ENCODE measurements around the gene LURAP1L.

The LURAP1L gene, protein sequence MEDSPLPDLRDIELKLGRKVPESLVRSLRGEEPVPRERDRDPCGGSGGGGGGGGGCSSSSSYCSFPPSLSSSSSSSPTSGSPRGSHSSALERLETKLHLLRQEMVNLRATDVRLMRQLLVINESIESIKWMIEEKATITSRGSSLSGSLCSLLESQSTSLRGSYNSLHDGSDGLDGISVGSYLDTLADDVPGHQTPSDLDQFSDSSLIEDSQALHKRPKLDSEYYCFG
- total RNA-seq = 0 reads per million in 2 experiments

DNA sequence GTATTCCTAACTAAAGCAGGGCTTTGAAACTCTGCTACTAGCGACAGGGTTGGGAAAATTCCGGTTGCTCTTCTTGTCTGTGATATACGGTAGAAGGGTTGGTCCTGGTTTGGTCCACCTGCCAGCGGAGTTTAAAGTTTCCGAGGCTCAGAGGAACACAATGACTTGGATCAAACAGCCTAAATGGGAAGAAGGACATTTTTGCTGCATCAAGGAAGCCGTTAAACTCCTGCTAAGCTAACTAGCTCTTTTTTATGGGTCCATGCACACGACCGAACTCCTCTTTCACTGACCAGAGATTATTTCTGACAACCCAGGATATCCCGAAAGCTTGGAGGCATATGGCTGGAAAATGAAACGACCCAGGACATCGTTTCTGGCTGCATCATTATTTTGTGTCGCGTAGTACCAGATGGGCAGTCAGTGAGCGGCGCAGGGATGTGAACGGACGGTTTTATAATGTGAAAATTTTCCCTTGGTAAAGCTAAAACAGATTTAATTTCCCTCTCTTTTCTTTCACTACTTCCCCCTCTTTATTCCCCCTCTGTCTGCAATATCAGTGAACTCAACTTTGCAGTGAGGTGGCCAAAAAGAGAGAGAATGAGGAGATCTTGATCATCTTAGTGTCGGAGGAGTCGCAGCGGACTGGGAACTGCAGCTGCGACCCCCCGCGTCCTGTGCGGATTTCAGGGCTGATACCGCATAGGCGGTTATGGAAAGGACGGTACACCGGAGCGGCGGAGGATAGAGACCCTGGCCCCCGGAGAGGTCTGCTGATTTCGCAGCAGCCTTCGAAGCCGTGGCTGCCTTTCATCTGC is at the start of gene LURAP1L:
LURAP1L (plus strand) TSS at position 160 of the 818 bp plus-strand sequence. CDS start 696 bp downstream, outside the sequence.
- no peak for DNase-seq (ENCODE audit: low read depth)

DNA sequence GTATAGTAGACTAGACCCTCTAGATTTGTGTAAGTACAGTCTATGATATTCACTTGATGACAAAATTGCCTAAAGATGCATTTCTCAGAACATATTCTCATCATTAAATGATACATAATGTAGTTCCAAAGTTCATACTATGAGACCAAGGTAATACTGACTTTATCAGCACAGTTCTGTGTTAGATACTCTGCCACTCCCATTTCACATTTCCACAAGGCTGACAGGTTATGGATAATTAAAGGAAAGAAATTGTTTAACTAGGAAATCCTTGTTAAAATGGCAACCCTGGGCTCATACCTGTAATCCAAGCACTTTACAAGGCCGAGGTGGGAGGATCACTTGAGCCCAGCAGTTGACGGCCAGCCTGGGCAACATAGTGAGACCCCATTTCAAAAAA is 48.0 kb upstream of the LURAP1L start:
- DNase-seq (ENCODE audit: low read depth) = no peak

DNA sequence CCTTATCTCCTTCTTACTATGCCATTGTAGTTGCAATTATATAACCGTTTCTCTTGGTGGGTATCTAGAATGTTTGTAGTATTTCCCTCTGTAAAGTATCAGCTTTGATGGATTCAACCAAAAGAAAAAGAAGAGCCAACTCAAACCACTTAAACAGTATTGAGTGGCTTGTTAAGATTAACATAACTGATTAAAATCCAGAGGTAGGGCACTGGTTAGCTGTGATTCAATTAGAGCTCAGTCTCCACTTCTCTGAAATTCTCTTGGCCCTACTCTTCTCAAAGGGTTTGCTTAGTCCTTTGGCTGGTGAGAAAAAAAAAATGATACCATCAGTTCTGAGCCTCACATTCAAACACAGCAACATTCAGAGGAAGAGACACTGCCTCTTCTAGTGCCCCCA is 44.6 kb upstream of the LURAP1L start:
- DNase-seq (ENCODE audit: low read depth) = no peak

DNA sequence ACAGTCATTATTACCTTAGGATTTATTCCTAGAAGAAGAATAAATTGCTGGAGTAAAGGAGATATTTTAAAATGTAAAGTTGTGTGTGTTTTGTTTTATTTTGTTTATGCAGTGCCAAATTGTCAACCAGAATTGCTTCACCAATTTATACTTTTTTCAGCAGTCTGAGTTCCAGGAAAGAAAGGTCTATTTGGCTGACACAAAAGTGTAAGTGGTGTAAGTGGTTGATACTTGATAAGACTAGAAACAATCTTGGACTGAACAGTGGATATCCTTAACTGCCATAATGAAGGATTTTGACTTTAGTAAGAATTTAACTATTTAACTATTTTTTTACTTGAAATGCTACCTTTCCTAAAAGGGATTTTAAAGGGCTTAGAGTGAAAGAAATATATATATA is 43.9 kb upstream of the LURAP1L start:
- DNase-seq (ENCODE audit: low read depth) = no peak

DNA sequence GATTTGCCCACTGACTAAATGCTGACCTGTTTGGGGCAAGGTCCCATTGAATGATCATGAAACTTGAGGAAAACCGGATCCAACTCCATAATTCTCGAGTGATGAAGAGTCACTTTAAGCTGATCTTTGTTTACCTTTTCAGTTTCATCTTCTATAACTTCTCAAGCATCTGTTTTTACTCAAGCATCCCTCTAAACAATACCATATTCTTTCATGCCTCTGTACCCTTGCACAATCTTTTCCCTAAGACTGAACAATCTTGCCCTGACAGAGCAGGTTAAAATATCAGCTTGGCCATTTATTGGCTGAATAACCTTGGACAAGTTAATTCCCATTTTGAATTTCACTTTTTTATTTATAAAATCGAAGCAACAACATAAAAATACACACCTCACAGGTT is 41.8 kb upstream of the LURAP1L start:
- DNase-seq (ENCODE audit: low read depth) = no peak

DNA sequence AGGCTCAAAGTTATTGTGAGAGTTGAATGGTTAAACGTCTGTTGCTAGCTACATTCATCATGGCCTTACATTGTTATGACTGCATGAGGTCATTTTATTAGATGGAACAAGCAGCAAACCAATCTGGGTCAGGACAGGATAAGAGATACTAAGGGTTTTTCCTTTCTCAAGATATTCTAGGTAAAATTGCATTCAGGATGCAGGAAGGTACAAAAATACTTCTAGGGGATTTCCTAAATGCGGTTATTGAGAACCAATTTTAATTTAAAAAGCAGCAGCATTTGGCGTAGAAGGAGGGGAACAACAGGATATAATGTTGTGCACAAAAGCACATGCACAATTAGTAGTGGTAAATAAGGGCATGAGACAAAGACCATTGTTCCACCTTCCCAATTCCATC is 39.2 kb upstream of the LURAP1L start:
- DNase-seq (ENCODE audit: low read depth) = no peak

DNA sequence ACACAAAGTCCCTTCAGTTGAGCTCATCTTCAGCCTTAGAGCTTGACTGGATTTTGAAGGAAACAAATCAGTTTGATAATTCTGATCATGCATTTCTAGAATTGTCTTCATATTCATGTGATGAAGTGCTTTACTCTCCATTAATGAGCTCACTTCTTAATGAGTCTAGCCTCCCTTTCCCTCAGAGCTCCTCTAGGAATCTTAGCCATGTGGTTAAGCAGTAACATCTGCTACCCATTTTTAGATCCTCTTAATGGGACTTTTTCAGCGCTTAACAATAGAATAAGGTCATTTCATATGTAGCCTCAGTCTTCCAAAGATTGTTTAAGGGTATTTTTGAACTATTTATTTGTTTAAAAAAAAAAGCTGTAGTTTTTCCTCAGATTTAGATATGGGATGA is 36.9 kb upstream of the LURAP1L start:
- DNase-seq (ENCODE audit: low read depth) = no peak

DNA sequence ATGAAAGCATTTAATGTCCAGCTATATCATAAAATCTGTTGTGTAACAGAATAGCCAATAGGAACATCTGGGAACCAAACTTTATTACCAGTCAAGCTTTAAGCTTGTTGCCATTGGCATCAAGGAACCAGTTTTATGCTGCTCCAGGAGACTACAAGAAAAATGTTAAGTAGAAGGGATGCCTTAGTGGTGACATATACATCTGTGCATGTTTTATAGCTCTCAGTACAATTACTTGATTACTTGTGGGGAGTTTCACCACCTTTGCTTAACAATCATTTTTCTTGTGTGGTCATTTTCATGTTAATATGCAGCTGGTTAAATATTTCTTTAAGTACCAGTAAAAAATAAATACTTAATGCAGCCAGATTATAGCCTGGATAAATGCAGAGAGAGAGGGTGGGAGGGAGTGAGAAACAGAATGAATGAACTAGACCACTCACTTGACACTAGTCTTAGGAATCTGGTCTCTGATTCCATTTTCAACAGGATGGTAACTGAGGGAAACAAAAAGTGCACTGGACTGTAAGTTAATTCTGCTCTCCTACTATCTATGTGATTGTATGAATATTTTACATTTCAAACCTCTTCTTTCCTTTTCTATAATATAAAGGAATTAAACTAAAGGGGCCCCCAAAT is 35.7 kb upstream of the LURAP1L start:
- no peak for DNase-seq (ENCODE audit: low read depth)

DNA sequence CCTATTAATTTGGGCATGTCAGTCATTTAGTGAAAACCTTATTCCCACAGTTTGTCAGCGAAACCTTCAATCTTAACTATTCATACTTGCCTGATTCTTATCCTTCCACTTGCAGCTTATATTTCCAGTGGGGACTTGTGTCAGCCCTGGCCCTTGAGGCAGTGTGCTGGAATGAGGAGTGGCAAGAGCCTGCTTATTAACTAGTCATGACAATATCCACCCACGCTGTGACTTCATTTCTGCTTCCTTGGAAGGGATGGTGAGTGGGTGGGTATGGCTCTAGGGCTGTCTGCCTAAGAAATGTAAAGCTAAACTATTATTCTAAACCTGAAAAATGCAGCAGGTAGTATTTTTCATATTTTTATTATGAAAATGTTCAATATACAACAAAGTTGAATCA is 34.0 kb upstream of the LURAP1L start:
- DNase-seq (ENCODE audit: low read depth) = no peak

DNA sequence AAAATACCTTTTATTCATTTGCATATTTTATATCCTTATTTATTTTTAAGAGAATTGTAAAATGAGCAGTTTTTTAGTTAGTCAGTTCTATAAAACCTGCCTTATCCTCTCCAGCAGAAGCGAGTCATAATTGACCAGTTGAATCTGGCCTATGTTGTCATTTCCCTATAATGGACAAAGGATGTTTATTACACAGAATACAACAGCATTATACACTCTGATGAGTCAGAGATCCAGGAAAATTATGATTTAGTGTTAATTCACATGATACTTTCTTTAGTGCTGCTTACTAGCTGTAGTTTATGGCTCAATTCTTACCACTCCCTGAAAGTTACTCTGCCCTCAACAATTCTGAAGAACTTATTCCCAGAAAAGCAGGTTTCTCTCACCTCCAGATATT is 26.8 kb upstream of the LURAP1L start:
- DNase-seq (ENCODE audit: low read depth) = no peak

DNA sequence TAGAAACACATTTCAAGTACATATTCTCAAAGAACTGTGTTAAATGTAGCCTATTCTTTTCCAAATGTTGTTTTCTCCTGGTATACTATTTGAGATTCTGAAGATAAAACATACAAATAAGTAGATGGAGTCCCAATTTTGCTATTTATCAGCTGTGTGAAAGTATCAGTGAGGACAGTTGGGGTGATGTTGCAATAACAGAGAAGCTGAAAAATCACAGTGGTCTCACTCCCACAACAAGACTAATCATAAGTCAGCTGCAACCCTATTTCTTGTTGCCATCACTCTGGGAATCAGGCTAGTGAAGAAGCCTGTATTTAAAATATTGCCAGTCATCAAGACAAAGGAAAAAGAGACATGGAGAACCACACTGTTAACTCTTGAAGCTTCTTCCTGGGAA is 25.9 kb upstream of the LURAP1L start:
- DNase-seq (ENCODE audit: low read depth) = no peak

DNA sequence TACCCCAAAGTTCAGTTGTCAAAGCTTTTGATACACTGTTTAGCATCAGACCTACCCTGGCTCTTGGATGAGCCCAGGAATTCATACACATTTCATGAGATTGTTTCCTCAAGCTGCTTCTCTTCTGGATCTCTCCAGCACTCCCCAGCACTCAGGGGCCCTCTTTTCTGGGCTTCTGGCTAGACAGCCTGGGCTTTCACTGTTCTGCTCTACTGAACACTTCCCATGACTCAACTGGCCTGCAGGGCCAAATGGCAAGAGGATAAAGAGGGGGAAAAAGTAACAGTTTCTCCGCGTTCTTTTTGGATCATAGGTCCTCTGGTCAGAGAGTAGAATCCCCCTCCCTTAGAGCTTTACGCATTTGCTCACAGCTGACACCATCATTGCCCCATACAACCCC is 20.9 kb upstream of the LURAP1L start:
- no peak for DNase-seq (ENCODE audit: low read depth)

DNA sequence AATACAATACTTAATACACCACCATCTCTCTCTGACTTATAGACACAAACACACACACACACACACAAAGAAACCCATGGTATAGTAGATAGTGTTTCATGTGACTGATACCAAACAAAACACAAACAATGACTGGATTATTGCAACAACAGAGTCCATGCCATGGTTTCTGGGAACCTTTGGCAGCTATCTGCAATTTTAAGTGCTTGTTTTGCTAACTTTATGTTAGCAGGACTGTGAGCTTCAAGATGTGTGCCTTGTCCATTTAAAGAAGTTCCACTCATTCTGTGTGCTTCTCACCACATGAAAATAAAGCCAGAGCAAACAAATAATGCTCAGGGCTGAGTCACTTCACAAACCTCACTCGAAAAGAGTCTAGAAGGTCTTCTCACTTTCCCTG is 15.1 kb upstream of the LURAP1L start:
- no peak for DNase-seq (ENCODE audit: low read depth)

DNA sequence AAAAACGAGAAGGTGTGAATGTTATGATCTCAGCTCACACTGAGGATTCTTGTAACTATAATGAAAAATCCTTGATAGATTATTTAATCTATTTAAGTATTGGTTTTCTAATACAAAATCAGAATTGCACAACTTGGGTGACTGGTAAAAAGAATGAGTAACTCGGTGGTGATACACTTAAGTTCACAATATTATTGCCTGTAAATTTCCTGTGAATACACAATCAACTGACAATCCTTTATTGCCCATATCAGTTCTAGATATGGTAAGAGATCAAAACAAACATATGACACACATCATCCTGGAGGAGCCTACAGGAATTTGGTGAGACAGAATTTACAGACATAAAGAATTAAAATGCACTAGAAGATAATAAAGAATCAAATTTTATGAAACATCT is 14.1 kb upstream of the LURAP1L start:
- DNase-seq (ENCODE audit: low read depth) = no peak

DNA sequence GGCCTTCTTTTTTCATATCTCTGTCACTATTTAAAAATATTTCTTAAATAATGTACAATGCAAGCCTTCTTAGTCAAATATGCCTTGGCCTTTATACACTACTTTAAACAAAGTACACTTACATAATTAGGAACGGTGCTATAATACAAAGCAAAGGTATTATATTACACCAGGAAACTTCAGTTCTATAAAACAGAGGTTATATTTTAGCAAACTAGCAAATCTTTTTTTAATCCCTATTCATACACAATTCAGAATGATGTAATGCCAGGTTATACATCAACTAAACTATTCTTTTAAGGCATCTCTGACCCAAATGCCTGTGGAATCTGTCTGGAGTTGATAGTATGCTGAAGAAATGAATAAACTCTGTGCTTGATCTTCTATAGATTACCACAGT is 10.7 kb upstream of the LURAP1L start:
- DNase-seq (ENCODE audit: low read depth) = no peak

DNA sequence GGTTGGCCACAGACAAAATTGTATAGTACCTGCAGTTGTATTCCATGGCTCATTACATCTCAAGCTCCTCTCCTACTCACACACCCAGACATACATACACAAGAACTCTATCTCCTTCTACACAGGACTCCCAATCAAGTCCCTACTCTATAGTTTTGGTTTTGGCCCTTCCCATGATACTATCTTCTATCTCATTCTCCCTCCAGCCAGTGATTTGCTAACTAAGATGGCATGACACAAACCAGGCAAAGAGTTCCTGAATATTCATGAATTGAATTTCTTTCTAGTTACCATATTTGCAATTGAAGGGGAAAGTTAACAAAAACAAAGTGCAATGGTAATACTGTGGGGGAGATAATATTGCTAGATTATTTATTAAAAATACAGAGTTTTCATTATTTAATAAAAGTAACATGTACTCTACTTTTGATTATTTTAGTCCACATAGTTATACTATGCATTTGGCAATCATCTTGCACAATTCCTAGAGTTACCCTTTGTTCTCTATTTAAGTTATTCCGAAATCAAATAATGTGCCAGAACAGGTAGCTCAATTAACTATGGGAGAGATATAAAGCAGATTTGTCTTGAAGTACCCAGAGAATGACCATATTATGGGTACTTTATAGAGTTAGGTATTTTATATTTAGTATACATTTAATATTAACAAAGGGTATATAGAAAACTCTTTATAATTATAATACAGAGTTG is 9.6 kb upstream of the LURAP1L start:
- no peak for DNase-seq (ENCODE audit: low read depth)

DNA sequence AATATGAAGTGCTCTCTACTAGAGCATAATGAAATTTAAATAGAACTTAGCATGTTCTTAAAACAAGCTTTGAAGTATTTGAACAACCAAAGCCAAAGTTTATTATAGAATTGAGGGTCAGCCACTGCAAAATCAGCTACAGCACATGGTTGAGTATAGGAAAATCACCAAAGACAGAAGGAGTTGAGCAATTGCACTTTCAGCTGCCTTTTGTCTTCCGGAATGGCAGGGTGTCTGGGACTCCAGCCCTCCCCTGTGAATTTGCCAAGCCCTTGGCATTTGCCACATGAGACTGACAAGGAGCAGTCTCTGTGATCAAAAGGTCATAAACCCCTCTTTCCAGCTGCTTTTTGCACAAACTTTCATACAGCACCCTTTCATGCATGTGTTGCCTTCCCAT is 8.5 kb upstream of the LURAP1L start:
- DNase-seq (ENCODE audit: low read depth) = no peak

DNA sequence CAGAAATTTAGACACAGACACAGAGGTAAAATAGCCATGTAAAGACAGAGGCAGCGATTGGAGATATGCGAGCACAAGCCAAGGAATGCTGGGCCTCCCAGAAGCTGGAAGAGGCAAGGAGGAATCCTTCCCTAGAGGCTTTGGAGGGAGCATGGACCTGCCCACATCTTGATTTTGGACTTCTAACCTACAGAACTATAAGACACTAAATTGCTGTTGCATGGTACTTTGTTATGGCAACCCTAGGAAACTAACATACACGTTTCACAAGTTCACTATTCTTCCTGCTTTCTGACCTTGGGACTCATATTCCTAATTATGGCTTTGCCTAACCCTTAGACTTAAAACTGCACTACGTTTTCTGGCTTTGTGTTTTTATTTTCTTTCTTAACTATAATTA is 4.6 kb upstream of the LURAP1L start:
- no peak for DNase-seq (ENCODE audit: low read depth)

DNA sequence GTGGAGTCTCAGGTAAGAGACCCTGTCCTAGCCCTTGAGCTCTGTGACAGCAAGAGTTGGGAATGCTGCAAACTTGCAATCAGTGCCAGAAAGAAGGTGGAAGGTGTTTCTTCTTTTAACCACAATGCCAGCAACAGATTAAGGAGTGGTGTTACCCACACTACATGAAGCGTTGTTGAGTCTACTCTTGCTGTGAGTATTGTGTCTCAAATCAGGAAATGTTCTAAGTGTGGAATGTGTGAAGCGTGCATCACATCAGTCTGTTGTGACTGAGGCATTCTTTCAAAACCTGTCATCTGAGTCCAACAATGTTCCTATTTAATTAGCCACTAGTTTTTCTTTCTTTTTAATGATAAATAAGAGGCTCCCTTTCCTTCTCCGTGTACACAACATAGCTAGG is 2.9 kb upstream of the LURAP1L start:
- DNase-seq (ENCODE audit: low read depth) = no peak

DNA sequence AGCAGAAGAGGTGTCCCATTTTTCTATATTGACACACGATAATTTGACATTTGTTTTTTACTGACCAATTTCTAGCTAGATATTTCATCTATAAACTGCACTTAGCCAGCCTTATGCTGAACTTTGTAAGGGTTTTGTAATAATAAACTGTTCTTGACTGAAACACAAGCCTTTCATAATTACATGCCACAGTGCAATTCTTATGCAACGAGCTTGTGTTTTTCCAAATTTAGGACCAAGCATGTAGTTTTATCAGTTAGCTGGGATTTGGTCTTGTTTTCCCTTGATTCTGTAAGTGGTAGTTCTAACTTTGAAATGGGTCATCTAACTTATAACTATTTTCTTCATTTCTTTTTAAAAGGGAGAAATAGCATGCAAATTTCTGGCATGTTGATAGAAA is 1.3 kb upstream of the LURAP1L start:
- DNase-seq (ENCODE audit: low read depth) = no peak

DNA sequence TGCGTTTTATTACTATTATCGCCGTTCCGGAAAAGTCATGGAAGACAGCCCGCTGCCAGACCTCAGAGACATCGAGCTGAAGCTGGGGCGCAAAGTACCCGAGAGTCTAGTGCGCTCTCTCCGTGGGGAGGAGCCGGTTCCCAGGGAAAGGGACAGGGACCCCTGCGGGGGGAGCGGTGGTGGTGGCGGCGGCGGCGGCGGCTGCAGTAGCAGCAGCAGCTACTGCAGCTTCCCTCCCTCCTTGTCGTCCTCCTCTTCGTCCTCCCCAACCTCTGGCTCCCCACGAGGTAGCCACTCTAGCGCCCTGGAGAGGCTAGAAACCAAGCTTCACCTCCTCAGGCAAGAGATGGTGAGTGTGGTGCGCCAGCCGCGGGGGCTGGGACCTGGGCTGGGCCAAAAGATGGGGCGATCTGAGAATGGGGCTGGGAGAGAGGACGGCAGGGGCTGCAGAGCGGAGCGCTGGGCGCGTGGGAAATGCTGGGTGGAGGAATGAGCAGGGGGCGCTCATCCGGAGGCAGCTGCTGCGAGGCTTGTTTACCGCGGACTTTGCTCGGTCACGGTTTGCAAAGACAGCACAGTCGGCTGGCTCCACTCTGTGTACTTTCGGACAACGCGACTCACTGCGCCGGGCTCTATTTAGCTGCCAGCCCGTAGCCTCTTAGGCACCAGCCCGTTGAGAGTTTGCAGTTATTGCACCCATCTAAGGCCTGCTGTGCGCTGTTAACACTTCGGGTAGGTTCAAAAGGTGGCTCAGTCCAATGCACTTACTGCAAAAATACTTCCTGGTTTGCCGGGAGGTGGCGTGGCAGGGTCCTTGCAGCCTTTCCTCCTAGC is 1.1 kb downstream of the LURAP1L start:
- DNase-seq (ENCODE audit: low read depth) = no peak

Data from T follicular helper cell (primary cell).